ENCODE measurements around the gene MAU2.

DNA sequence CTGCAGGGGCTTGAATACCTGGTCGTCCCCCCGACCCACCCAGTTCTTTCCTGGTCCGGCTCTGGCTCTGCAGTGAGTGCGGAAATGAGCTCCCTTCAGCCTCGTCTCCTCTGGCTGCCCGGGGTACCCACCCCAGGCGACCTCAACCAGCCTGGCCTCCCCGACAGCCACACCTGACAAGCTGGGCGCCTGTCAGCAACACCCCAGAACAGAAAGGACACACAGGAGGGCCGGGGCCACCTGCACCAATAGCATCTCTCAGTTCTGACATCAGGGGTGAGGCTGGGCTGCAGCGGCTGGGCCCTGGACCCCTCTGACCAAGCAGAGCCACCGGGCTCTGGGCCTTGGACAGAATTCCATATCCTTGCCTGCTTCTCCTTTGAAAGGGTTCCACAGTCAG is 20.0 kb upstream of the MAU2 start:
- TF ChIP-seq, protein P1, sequence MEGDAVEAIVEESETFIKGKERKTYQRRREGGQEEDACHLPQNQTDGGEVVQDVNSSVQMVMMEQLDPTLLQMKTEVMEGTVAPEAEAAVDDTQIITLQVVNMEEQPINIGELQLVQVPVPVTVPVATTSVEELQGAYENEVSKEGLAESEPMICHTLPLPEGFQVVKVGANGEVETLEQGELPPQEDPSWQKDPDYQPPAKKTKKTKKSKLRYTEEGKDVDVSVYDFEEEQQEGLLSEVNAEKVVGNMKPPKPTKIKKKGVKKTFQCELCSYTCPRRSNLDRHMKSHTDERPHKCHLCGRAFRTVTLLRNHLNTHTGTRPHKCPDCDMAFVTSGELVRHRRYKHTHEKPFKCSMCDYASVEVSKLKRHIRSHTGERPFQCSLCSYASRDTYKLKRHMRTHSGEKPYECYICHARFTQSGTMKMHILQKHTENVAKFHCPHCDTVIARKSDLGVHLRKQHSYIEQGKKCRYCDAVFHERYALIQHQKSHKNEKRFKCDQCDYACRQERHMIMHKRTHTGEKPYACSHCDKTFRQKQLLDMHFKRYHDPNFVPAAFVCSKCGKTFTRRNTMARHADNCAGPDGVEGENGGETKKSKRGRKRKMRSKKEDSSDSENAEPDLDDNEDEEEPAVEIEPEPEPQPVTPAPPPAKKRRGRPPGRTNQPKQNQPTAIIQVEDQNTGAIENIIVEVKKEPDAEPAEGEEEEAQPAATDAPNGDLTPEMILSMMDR (IDR thresholded peaks at IDR 0.05): no peak
- TF ChIP-seq POLR2A (IDR thresholded peaks at IDR 0.05): no peak
